MM.1S (cell line): ENCODE data around the gene DCHS2.

Source experiments
- DNase-seq: peaks from one replicate; pipeline ENCODE4 v3.0.0-alpha.2; 2015
- H2AFZ ChIP-seq: fragments of 300-600 bp; sonication (generic); 2 replicates; pipeline ENCODE4 v1.6.0; 2016; ENCODE audit warnings: antibody characterized with exemption, low read length
- H3F3A ChIP-seq: fragments of 300-600 bp; sonication (generic); 2 replicates; pipeline ENCODE4 v1.6.1; 2016; ENCODE audit warnings: mild to moderate bottlenecking, antibody characterized with exemption, low read length, moderate library complexity, mixed read lengths; ENCODE audit not compliant: insufficient read depth
- H3K27ac ChIP-seq: fragments of 300-600 bp; sonication (generic); 2 replicates; pipeline ENCODE4 v1.5.1; 2016; ENCODE audit warnings: mild to moderate bottlenecking, low read length
- H3K27me3 ChIP-seq: fragments of 300-600 bp; sonication (generic); replicated peaks from 2 replicates; pipeline ENCODE4 v1.6.0; 2016; ENCODE audit warnings: low read length; ENCODE audit not compliant: insufficient read depth
- H3K36me3 ChIP-seq: fragments of 300-600 bp; sonication (generic); replicated peaks from 2 replicates; pipeline ENCODE4 v1.6.1; 2016; ENCODE audit warnings: mild to moderate bottlenecking, low read length, mixed read lengths; ENCODE audit not compliant: insufficient read depth
- H3K4me1 ChIP-seq: fragments of 300-600 bp; sonication (generic); 2 replicates; pipeline ENCODE4 v1.6.1; 2016; ENCODE audit warnings: low read length, mixed read lengths
- H3K4me2 ChIP-seq: fragments of 300-600 bp; sonication (generic); 2 replicates; pipeline ENCODE4 v1.6.0; 2016; ENCODE audit warnings: low read depth, low read length
- H3K4me3 ChIP-seq: fragments of 300-600 bp; sonication (generic); 2 replicates; pipeline ENCODE4 v1.5.1; 2016; ENCODE audit warnings: low read length, mixed read lengths
- H3K79me2 ChIP-seq: fragments of 300-600 bp; sonication (generic); 2 replicates; pipeline ENCODE4 v1.6.1; 2016; ENCODE audit warnings: mixed run types, low read length, mixed read lengths
- H3K9ac ChIP-seq: fragments of 300-600 bp; sonication (generic); 2 replicates; pipeline ENCODE4 v1.6.1; 2016; ENCODE audit warnings: low read length, mixed read lengths
- H3K9me2 ChIP-seq: fragments of 300-600 bp; sonication (generic); replicated peaks from 2 replicates; pipeline ENCODE4 v1.6.1; 2016; ENCODE audit warnings: mild to moderate bottlenecking, low read length, mixed read lengths; ENCODE audit not compliant: insufficient read depth
- H3K9me3 ChIP-seq: fragments of 300-600 bp; sonication (generic); replicated peaks from 2 replicates; pipeline ENCODE4 v1.6.1; 2016; ENCODE audit warnings: mild to moderate bottlenecking, low read length, mixed read lengths; ENCODE audit not compliant: insufficient read depth
- H4K20me1 ChIP-seq: fragments of 300-600 bp; sonication (generic); 2 replicates; pipeline ENCODE4 v1.6.1; 2016; ENCODE audit warnings: mild to moderate bottlenecking, low read length, moderate library complexity, mixed read lengths; ENCODE audit not compliant: insufficient read depth
- CTCF ChIP-seq: fragments of 300-600 bp; sonication (generic); IDR thresholded peaks from 2 replicates; pipeline ENCODE4 v1.5.1; 2016; ENCODE audit warnings: antibody characterized with exemption, low read length, mixed read lengths
- EZH2 ChIP-seq: fragments of 300-600 bp; sonication (generic); optimal IDR thresholded peaks from 2 replicates; pipeline ENCODE3; 2017; ENCODE audit warnings: low read depth, mild to moderate bottlenecking, antibody characterized with exemption, low read length, mixed read lengths
- EZH2phosphoT487 ChIP-seq: fragments of 300-600 bp; sonication (generic); IDR thresholded peaks from 2 replicates; pipeline ENCODE4 v1.6.1; 2018; ENCODE audit warnings: antibody characterized with exemption, low read length

The DCHS2 gene

DNA sequence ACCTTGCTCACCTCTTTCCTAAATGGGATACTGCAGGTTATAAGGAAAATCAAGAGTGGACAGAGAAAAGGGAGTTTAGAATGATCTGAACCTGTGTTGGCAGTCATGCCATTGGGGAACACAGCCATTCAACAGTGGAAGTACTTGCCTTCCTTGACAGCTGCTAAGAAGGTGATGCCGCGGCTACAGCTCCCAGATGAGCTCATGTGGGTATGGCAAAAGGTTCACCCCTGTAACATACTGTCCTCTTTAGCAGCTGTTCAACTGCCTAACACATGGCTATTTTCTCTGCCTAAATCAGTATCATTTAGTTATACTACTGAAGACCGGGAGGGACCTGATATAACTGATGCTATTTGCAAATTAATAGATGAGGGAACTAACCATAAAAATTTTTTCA, 76.8 kb downstream of the DCHS2 start:
- Histone ChIP-seq H3K79me2 (no peaks in the 10 kb centered on the region), H4K20me1 (no peaks in the 10 kb centered on the region), H3K9me3 (no peaks in the 10 kb centered on the region), H3K9ac (no peak overlapping the region), H3K4me3 (no peak overlapping the region), H3K27ac (no peak overlapping the region), H3F3A (no peaks in the 10 kb centered on the region), H3K9me2 (no peaks in the 10 kb centered on the region), H3K27me3 (no peaks in the 10 kb centered on the region), H3K4me2 (no peak overlapping the region), H3K36me3 (no peaks in the 10 kb centered on the region), H2AFZ (no peak overlapping the region), H3K4me1 (no peaks in the 10 kb centered on the region)
- TF ChIP-seq EZH2, result no peak
- no peak for TF ChIP-seq CTCF
- no peak for TF ChIP-seq EZH2phosphoT487
- no peak for DNase-seq

- Histone ChIP-seq H4K20me1 (no peaks in the 10 kb centered on the region), H3K9me3 (no peaks in the 10 kb centered on the region), H3K9ac (no peak overlapping the region), H2AFZ (no peak overlapping the region), H3K4me3 (no peak overlapping the region), H3K4me2 (no peak overlapping the region), H3K79me2 (no peaks in the 10 kb centered on the region), H3K27me3 (no peaks in the 10 kb centered on the region), H3K9me2 (no peaks in the 10 kb centered on the region), H3K36me3 (no peaks in the 10 kb centered on the region), H3K27ac (no peak overlapping the region), H3K4me1 (no peaks in the 10 kb centered on the region), H3F3A (no peaks in the 10 kb centered on the region)
- DNase-seq, result no peak
- TF ChIP-seq EZH2 (no peak), EZH2phosphoT487 (no peak), CTCF (no peak)
These were observed 77.2 kb downstream of the DCHS2 start for GRCh38 chr4:154414371-154414770.

- H3K4me1 ChIP-seq, result no peaks in the 10 kb centered on the region
- H3K9ac ChIP-seq, result no peak overlapping the region
- H3K36me3 ChIP-seq, result no peaks in the 10 kb centered on the region
- H3F3A ChIP-seq, result no peaks in the 10 kb centered on the region
- no peaks in the 10 kb centered on the region for H4K20me1 ChIP-seq
- no peak for DNase-seq
- no peak overlapping the region for H3K4me3 ChIP-seq
- TF ChIP-seq EZH2 (no peak), EZH2phosphoT487 (no peak)
- no peak overlapping the region for H3K4me2 ChIP-seq
- H3K79me2 ChIP-seq, result no peaks in the 10 kb centered on the region
- no peak overlapping the region for H2AFZ ChIP-seq
- no peak overlapping the region for H3K27ac ChIP-seq
- no peaks in the 10 kb centered on the region for H3K9me3 ChIP-seq
- H3K27me3 ChIP-seq, result no peaks in the 10 kb centered on the region
- H3K9me2 ChIP-seq, result no peaks in the 10 kb centered on the region
These were observed 84.2 kb downstream of the DCHS2 start for GRCh38 chr4:154407443-154407842.

DNA sequence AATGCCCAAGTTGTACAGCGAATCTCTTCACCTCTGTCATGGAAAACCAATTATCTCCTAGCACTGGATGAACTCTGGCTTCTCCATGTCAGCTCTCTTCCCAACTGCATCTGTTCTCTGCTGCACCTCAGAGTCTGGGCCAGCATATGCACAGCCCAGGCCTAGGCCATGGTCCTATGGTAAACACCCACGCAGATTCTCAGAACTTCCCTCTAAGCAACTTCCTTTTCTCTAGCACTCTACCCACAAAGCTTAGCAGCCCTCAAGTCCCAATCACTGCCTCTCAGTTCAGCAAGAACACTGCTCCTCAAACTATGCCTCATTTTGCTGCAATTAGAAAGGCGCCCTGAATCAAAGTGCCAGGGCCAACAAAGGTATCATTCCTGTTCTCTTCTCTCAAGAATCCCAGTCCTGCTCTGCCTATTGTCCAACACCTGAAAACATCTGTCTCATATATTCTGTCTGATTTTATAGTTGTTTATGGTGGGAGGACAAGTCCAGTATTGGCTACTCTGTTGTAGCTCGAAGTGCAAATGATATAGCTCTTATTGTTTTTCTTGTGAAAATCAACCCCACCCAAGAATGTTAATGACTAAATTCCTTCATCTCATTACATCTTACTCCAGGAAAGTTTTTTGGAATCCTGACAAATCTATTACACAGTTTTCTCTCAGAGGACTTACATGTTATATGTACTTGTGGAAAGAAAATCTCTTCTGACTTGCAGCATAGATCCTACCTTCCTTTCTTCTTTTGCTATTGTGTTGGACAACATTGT, 85.4 kb downstream of the DCHS2 start:
- Histone ChIP-seq H3K36me3 (no peaks in the 10 kb centered on the region), H3K79me2 (no peaks in the 10 kb centered on the region), H3K27ac (no peak overlapping the region), H3K9ac (no peak overlapping the region), H3K9me3 (no peaks in the 10 kb centered on the region), H4K20me1 (no peaks in the 10 kb centered on the region), H3K4me1 (no peaks in the 10 kb centered on the region), H3K4me3 (no peak overlapping the region), H2AFZ (no peak overlapping the region), H3K9me2 (no peaks in the 10 kb centered on the region), H3F3A (no peaks in the 10 kb centered on the region), H3K27me3 (no peaks in the 10 kb centered on the region), H3K4me2 (no peak overlapping the region)
- TF ChIP-seq EZH2 (no peak), CTCF (no peak), EZH2phosphoT487 (no peak)
- DNase-seq, result no peak
